DND-41 (cell line): ENCODE results near the gene TYRO3.

Source experiments
- EZH2 ChIP-seq: IDR thresholded peaks from 3 replicates; pipeline ENCODE4 v1.6.1; 2012; ENCODE audit warnings: borderline replicate concordance, low read depth, mild to moderate bottlenecking, moderate library complexity, low read length, inconsistent platforms; ENCODE audit not compliant: severe bottlenecking
- TF ChIP-seq, protein P1 (sequence below): IDR thresholded peaks from 2 replicates; pipeline ENCODE4 v1.5.1; 2012; ENCODE audit warnings: borderline replicate concordance, low read length, moderate library complexity, mild to moderate bottlenecking; ENCODE audit not compliant: poor library complexity, severe bottlenecking; ENCODE audit errors: extremely low read depth

DNA sequence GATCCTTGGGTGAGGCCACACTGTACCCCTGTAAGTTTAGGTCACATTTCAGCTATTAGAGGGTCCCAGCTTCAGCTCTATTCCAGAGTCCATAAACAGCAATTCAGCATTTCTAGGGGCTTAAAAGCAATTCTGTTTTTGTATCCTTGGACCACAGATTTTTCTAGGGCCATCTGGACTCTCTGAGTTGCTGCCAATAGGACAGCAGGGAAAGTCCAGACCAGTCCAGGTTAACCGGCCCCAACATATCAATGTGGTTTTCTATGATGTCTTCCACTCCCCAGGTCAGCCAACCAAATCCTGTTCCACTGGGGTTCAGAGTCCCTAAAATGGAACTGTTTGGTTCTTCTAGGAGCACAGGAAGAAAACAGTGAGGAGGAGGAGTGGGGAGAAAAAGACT, 40.0 kb downstream of the TYRO3 start:
- no peak for TF ChIP-seq EZH2
- TF ChIP-seq, protein P1, sequence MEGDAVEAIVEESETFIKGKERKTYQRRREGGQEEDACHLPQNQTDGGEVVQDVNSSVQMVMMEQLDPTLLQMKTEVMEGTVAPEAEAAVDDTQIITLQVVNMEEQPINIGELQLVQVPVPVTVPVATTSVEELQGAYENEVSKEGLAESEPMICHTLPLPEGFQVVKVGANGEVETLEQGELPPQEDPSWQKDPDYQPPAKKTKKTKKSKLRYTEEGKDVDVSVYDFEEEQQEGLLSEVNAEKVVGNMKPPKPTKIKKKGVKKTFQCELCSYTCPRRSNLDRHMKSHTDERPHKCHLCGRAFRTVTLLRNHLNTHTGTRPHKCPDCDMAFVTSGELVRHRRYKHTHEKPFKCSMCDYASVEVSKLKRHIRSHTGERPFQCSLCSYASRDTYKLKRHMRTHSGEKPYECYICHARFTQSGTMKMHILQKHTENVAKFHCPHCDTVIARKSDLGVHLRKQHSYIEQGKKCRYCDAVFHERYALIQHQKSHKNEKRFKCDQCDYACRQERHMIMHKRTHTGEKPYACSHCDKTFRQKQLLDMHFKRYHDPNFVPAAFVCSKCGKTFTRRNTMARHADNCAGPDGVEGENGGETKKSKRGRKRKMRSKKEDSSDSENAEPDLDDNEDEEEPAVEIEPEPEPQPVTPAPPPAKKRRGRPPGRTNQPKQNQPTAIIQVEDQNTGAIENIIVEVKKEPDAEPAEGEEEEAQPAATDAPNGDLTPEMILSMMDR, result no peak
